ENCODE measurements around the gene CCDC183.
"Not testable (repeated sequence)": the region's sequence is repeated elsewhere in the genome, so short reads cannot be mapped to it uniquely, and the experiment has no call there.

The CCDC183 gene

DNA sequence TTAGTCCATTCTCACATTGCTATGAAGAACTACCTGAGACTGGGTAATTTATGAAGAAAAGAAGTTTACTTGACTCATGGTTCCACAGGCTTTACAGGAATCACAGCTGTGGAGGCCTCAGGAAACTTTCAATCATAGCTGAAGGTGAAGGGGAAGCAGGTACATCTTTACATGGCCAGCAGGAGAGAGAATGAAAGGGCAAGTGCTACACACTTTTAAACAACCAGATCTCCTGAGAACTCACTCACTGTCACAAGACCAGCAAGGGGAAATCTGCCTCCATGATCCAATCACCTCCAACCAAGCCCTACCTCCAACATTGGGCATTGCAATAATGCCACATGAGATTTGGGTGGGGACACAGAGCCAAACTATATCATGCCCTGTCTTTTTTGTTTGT, 44.3 kb upstream of the CCDC183 start:
- peaks cover 41 to 69% (median 66%) of the 10 kb centered on the region in 10 experiments for H3K4me1 ChIP-seq
- TF ChIP-seq Cebpa-rat (IDR thresholded peaks at IDR 0.05) = no peak
- peak overlapping the region in 2 of 11 experiments; percentile 96 to 99; a peak in 1 of 22 replicates for H3K27ac ChIP-seq
- H3K9ac ChIP-seq = no peak overlapping the region
- H3K36me3 ChIP-seq = no peaks in the 10 kb centered on the region; a peak in 2 of 22 replicates
- no peak overlapping the region for H3K4me2 ChIP-seq
- no peak overlapping the region for H3K4me3 ChIP-seq
- peaks cover 0 to 50% (median 9%) of the 10 kb centered on the region in 11 experiments; a peak in 11 of 22 replicates for H3K27me3 ChIP-seq
- peaks cover 0 to 16% (median 0%) of the 10 kb centered on the region in 11 experiments; a peak in 2 of 22 replicates for H4K20me1 ChIP-seq
- H3K9me3 ChIP-seq (replicated peaks in 1 of 11) = peaks cover 33 to 41% (median 36%) of the 10 kb centered on the region in 11 experiments

DNA sequence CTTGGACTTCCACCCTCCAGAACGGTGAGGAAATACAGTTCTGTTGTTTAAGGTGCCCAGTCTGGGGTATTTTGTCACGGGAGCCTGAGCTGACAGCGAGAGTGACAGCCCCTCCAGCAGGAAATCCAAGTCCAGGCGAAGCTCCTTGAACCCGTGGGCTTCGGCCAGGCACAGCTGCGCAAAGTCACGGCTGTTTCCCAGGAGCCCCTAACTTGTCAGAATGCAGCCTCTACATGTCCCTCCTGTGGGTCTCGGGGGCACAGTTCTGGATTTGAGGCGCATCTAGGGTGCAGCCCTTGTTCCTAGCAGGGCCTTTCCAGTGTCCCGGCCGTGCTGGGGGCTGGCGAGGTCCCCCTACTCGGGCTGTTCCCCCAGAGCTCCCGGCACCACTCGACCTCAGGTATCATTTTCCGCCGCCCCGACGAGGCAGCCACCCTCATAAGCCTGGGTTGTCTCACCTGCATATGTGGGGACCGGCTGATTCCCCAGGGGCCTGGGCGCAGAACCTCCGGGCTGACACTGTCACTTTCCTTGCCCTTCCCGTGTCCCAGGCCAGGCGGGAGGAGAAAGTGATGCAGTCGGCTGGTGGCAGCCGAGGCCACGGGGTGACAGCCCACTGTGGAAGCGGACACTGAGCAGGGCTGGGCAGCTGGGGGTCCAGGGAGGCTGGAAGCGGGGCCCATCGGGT, 42.6 kb upstream of the CCDC183 start:
- H3K9ac ChIP-seq = peak overlapping the region in 1 of 11 experiments; percentile 31; a peak in 2 of 22 replicates
- peaks cover 33 to 41% (median 36%) of the 10 kb centered on the region in 11 experiments for H3K9me3 ChIP-seq (replicated peaks in 1 of 11)
- TF ChIP-seq Cebpa-rat (IDR thresholded peaks at IDR 0.05) = no peak
- H4K20me1 ChIP-seq = peaks cover 0 to 15% (median 0%) of the 10 kb centered on the region in 11 experiments; a peak in 3 of 22 replicates
- peak overlapping the region in 9 of 11 experiments; percentile 21 to 85 (median 67); a peak in 17 of 22 replicates for H3K4me2 ChIP-seq
- peak overlapping the region in 3 of 11 experiments; percentile 6 to 45 (median 7); a peak in 3 of 22 replicates for H3K27ac ChIP-seq
- no peak overlapping the region for H3K4me3 ChIP-seq
- H3K27me3 ChIP-seq = peaks cover 0 to 52% (median 9%) of the 10 kb centered on the region in 11 experiments; a peak in 11 of 22 replicates
- peaks cover 46 to 69% (median 66%) of the 10 kb centered on the region in 10 experiments for H3K4me1 ChIP-seq
- no peaks in the 10 kb centered on the region; a peak in 2 of 22 replicates for H3K36me3 ChIP-seq

DNA sequence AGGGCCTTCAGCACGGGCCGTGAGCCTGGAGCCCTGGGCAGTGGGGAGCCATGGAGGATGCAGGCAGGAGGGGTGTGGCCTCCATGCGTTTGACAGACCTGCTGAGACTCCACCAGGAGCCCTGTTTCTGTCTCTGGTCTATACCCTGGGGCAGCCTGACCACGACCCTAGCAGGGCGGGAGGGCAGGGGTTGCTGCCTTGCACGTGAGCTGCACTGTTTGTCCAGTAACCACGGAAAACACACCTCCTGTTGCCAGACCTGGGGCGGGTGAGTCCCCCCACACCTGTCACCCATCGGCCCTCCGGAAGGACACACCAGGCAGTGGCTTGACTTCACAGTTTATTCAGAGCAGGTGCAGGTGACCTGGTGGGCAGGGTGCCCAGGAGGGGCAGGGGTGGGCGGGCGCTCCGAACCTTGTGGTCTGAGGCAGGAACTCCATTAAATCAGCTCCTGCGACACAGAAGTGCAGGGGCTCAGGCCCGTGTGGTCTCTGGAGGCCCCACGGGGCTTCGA, 42.0 kb upstream of the CCDC183 start:
- H3K4me3 ChIP-seq = no peak overlapping the region
- peak overlapping the region in 3 of 11 experiments; percentile 31 to 57 (median 41); a peak in 3 of 22 replicates for H3K9ac ChIP-seq
- no peaks in the 10 kb centered on the region; a peak in 2 of 22 replicates for H3K36me3 ChIP-seq
- peak overlapping the region; percentile 38 to 85 (median 66); a peak in 21 of 22 replicates for H3K4me2 ChIP-seq
- no peak for TF ChIP-seq Cebpa-rat (IDR thresholded peaks at IDR 0.05)
- peaks cover 40 to 68% (median 66%) of the 10 kb centered on the region in 10 experiments for H3K4me1 ChIP-seq
- H3K27ac ChIP-seq = peak overlapping the region in 3 of 11 experiments; percentile 15 to 45 (median 18); a peak in 2 of 22 replicates
- H3K27me3 ChIP-seq = peaks cover 0 to 52% (median 9%) of the 10 kb centered on the region in 11 experiments; a peak in 11 of 22 replicates
- peaks cover 33 to 41% (median 36%) of the 10 kb centered on the region in 11 experiments for H3K9me3 ChIP-seq (replicated peaks in 1 of 11)
- H4K20me1 ChIP-seq = peaks cover 0 to 12% (median 0%) of the 10 kb centered on the region in 11 experiments; a peak in 3 of 22 replicates

DNA sequence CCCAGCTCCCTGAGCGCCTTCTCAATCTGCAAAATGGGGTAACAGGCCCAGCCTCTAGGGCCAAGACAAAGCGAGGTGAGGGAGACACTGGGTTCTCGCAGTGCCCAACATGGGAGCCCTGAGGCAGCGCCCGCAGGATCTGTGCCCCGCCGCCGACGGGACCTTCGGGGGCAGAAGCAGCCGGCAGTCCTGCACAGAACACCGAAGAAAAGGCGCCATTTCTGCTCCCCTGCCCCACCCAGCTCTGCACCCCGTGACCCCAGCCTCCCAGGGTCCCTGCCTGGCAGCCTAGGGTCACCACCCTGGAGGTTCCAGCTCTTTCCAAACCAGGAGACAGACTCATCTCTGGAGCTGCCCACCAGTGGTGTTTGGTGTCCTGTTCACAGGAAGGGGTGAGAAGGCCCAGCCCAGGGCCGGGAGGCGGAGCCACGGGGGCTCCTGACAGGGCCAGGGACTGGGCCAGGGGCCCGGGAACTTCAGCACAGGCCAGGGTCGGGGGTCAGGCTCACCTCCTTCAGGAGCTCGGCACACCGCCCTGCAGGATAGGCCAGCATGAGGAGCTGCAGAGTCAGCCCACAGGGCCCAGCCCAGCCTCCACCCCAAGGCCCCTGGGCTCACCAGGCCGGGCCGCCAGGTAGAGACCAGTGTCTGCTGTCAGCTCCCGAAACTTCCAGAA, 41.4 kb upstream of the CCDC183 start:
- H3K27me3 ChIP-seq = peaks cover 0 to 53% (median 9%) of the 10 kb centered on the region in 11 experiments; a peak in 11 of 22 replicates
- peaks cover 33 to 41% (median 36%) of the 10 kb centered on the region in 11 experiments for H3K9me3 ChIP-seq (replicated peaks in 1 of 11)
- no peak for TF ChIP-seq Cebpa-rat (IDR thresholded peaks at IDR 0.05)
- H3K4me3 ChIP-seq = no peak overlapping the region
- H3K36me3 ChIP-seq = no peaks in the 10 kb centered on the region; a peak in 2 of 22 replicates
- peak overlapping the region in 4 of 11 experiments; percentile 15 to 46 (median 26); a peak in 8 of 22 replicates for H3K27ac ChIP-seq
- H3K9ac ChIP-seq = peak overlapping the region in 6 of 11 experiments; percentile 24 to 61 (median 44); a peak in 11 of 22 replicates
- peaks cover 0 to 12% (median 0%) of the 10 kb centered on the region in 11 experiments; a peak in 2 of 22 replicates for H4K20me1 ChIP-seq
- peaks cover 38 to 68% (median 67%) of the 10 kb centered on the region in 10 experiments for H3K4me1 ChIP-seq
- H3K4me2 ChIP-seq = peak overlapping the region; percentile 38 to 85 (median 66)

- H3K27me3 ChIP-seq = peaks cover 0 to 61% (median 9%) of the 10 kb centered on the region in 11 experiments; a peak in 11 of 22 replicates
- H3K9ac ChIP-seq = peak overlapping the region in 4 of 11 experiments; percentile 41 to 61 (median 52); a peak in 7 of 22 replicates
- peaks cover 0 to 12% (median 0%) of the 10 kb centered on the region in 11 experiments; a peak in 2 of 22 replicates for H4K20me1 ChIP-seq
- H3K36me3 ChIP-seq, H3K4me3 ChIP-seq: not testable (repeated sequence)
- peak overlapping the region in 2 of 11 experiments; percentile 15 to 33; a peak in 1 of 22 replicates for H3K27ac ChIP-seq
- H3K4me1 ChIP-seq = peaks cover 41 to 70% (median 67%) of the 10 kb centered on the region in 10 experiments
- peak overlapping the region; percentile 38 to 85 (median 66) for H3K4me2 ChIP-seq
- peaks cover 33 to 41% (median 36%) of the 10 kb centered on the region in 11 experiments for H3K9me3 ChIP-seq (replicated peaks in 1 of 11)
These were observed 40.6 kb upstream of the CCDC183 start for GRCh38 chr9:136755302-136756133.

DNA sequence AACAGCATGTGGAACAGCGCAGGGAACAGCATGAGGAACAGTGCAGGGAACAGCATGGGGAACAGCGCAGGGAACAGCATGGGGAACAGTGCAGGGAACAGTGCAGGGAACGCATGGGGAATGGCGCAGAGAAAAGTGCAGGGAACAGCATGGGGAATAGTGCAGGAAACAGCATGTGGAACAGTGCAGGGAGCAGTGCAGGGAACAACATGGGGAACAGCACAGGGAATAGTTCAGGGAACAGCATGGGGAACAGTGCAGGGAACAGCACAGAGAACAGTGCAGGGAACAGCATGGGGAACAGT, 40.1 kb upstream of the CCDC183 start:
- no peaks in the 10 kb centered on the region; a peak in 2 of 22 replicates for H3K36me3 ChIP-seq

DNA sequence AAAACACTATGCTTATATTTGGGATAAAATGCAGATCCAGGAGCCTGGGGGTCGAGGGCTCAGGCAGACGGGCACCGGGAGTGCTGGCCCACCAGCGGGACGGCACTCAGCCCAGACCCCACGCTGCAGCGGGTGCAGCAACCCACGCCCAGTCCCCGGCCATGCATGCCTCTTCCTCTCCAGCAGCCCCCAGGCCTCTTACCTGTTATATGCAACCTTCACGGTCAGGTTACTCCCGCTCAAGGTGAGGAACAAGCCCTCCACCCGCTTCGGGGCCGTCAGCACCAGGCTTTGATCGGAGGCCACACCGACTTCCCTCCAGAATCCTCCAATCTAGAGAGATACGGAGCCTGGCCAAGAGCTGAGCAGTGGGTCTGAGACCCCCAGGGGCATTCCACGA, 39.3 kb upstream of the CCDC183 start:
- no peak for TF ChIP-seq Cebpa-rat (IDR thresholded peaks at IDR 0.05)
- peak overlapping the region in 6 of 11 experiments; percentile 16 to 72 (median 57); a peak in 11 of 22 replicates for H3K9ac ChIP-seq
- H3K9me3 ChIP-seq (replicated peaks in 1 of 11) = peaks cover 24 to 31% (median 27%) of the 10 kb centered on the region in 11 experiments
- peak overlapping the region in 5 of 10 experiments; percentile 1 to 51 (median 30); a peak in 3 of 20 replicates for H3K4me3 ChIP-seq
- peaks cover 0 to 12% (median 0%) of the 10 kb centered on the region in 11 experiments; a peak in 2 of 22 replicates for H4K20me1 ChIP-seq
- peaks cover 50 to 83% (median 78%) of the 10 kb centered on the region in 10 experiments for H3K4me1 ChIP-seq
- H3K4me2 ChIP-seq = peak overlapping the region; percentile 71 to 98 (median 89)
- no peaks in the 10 kb centered on the region; a peak in 2 of 22 replicates for H3K36me3 ChIP-seq
- H3K27me3 ChIP-seq = peaks cover 0 to 62% (median 9%) of the 10 kb centered on the region in 11 experiments; a peak in 11 of 22 replicates
- H3K27ac ChIP-seq = peak overlapping the region in 6 of 11 experiments; percentile 41 to 81 (median 64); a peak in 12 of 22 replicates

More for the DNA sequence above, 40.1 kb upstream of the CCDC183 start:
- no peak overlapping the region for H3K9ac ChIP-seq
- H3K4me1 ChIP-seq = peaks cover 45 to 75% (median 71%) of the 10 kb centered on the region in 10 experiments
- no peak for TF ChIP-seq Cebpa-rat (IDR thresholded peaks at IDR 0.05)
- H3K27ac ChIP-seq = no peak overlapping the region
- H3K9me3 ChIP-seq (replicated peaks in 1 of 11) = peaks cover 31 to 39% (median 35%) of the 10 kb centered on the region in 11 experiments
- H3K4me2 ChIP-seq = 0 out of 22 replicates have a peak overlapping the region, but pooled peaks of 1 of the 11 experiments have one; percentile 96
- peaks cover 0 to 62% (median 9%) of the 10 kb centered on the region in 11 experiments; a peak in 11 of 22 replicates for H3K27me3 ChIP-seq
- H4K20me1 ChIP-seq = peaks cover 0 to 12% (median 0%) of the 10 kb centered on the region in 11 experiments; a peak in 2 of 22 replicates
- no peak overlapping the region for H3K4me3 ChIP-seq

All from BLaER1 treated with 17β-estradiol and CSF1 and Interleukin-3, amounts not matched to agents 10 nM and 100 nM (cell line).